Upper lobe of left lung (tissue), 6 donors: ENCODE results near the gene FRYL. TPM values are rescaled to one million over a fixed set of nuclear protein-coding genes. Genes with fewer than 3 reads are reported as not detected.

ENCODE experiments used
- ATAC-seq, 2 donors: fragments of 200-7000 bp; cut with Tn5 transposase; one replicate each; pipeline ENCODE4 v1.9.1; 2022; ENCODE audit warnings: mild to moderate bottlenecking in 2 of 2, moderate library complexity in 2 of 2; ENCODE audit not compliant: low FRiP score in 2 of 2
- DNase-seq, 2 donors: peaks; one replicate each; pipeline ENCODE4 v3.0.0-alpha.2; 2019 to 2020
- H3K27ac ChIP-seq, 4 donors: fragments of 200-600 bp; sonication (generic); one replicate each; pipeline ENCODE4 v1.5.1; 2016 to 2019
- H3K27me3 ChIP-seq, 4 donors: fragments of 200-600 bp; sonication (generic); one replicate each; pipeline ENCODE4 v1.5.1; 2017 to 2019
- H3K36me3 ChIP-seq, 4 donors: fragments of 200-600 bp; sonication (generic); one replicate each; pipeline ENCODE4 v1.5.1; 2016 to 2019
- H3K4me1 ChIP-seq, 4 donors: fragments of 200-600 bp; sonication (generic); one replicate each; pipeline ENCODE4 v1.5.1; 2018 to 2019
- H3K4me3 ChIP-seq, 4 donors: fragments of 200-600 bp; sonication (generic); one replicate each; pipeline ENCODE4 v1.5.1; 2017 to 2019; ENCODE audit warnings: mild to moderate bottlenecking in 2 of 4, moderate library complexity in 1 of 4
- H3K9me3 ChIP-seq, 4 donors: fragments of 200-600 bp; sonication (generic); one replicate each; pipeline ENCODE4 v1.5.1; 2018 to 2019
- CTCF ChIP-seq, 6 experiments: fragments of 450-650 bp in 4 of 6; fragments of 200-600 bp in 2 of 6; sonication (generic) in 2 of 6; IDR thresholded peaks; one replicate each; pipeline ENCODE4 v1.5.1; 2016 to 2019; ENCODE audit warnings: antibody characterized with exemption in 6 of 6
- EP300 ChIP-seq, 4 donors: sonication (generic); formaldehyde crosslinking; IDR thresholded peaks; one replicate each; pipeline ENCODE4 v1.5.1; 2017; ENCODE audit warnings: antibody characterized with exemption in 4 of 4, control low read depth in 2 of 4
- POLR2A ChIP-seq, 4 donors: fragments of 450-650 bp; IDR thresholded peaks; one replicate each; pipeline ENCODE4 v1.5.1; 2016 to 2017; ENCODE audit warnings: antibody characterized with exemption in 4 of 4, mild to moderate bottlenecking in 2 of 4
- POLR2AphosphoS5 ChIP-seq, 2 donors: sonication (generic); formaldehyde crosslinking; IDR thresholded peaks; one replicate each; pipeline ENCODE4 v1.5.1; 2017; ENCODE audit warnings: antibody characterized with exemption in 2 of 2
- WGBS, 2 donors: methylation state at CpG; one replicate each; pipeline ENCODE4 v1.1.5; 2017 to 2018; 5-methylcytosine and 5-hydroxymethylcytosine counted together
- total RNA-seq, 6 donors: library from RNA; depleted of rRNA in 4 of 6; stranded (reverse); fragments of >200 nt in 4 of 6; gene quantifications; one replicate each; pipeline versions ENCODE4 v1.1.0 to v1.2.1, GENCODE V29; 2016 to 2021
- donor health status: DM: no; HTN: no; CAD: no; lungs with moderate emphysema.
- donor health status: DM: no; HTN: yes; CAD: no; lungs with severe emphysema.

FRYL gene
- total RNA-seq, 6 donors from 2014 or later, result 48.6 to 96.9 (median 69.2) TPM

- no peak for TF ChIP-seq CTCF (IDR thresholded peaks at IDR 0.05)
- no peak for TF ChIP-seq POLR2A (IDR thresholded peaks at IDR 0.05)
- TF ChIP-seq EP300 (IDR thresholded peaks at IDR 0.05), result no peak
- no peak for TF ChIP-seq POLR2AphosphoS5 (IDR thresholded peaks at IDR 0.05)
- WGBS, 2 donors, result 97 to 100% methylated on average over 1 of the region's 1 CpG
- H3K9me3 ChIP-seq, result no peaks in the 10 kb centered on the region
- no peaks in the 10 kb centered on the region for H3K27me3 ChIP-seq
- H3K27ac ChIP-seq, result no peak overlapping the region
- ATAC-seq, result no peak
- no peaks in the 10 kb centered on the region for H3K36me3 ChIP-seq
- H3K4me3 ChIP-seq, result no peak overlapping the region
- DNase-seq, result no peak
- peaks cover 9 to 25% (median 11%) of the 10 kb centered on the region in 4 donors for H3K4me1 ChIP-seq
Observed at GRCh38 chr4:48670587-48670986, 109.5 kb downstream of the FRYL start.

GRCh38 chr4:48669086-48669485 lies 111.0 kb downstream of the FRYL start:
- no peaks in the 10 kb centered on the region for H3K27me3 ChIP-seq
- H3K4me3 ChIP-seq, result no peak overlapping the region
- DNase-seq (no peak), ATAC-seq (no peak)
- 96 to 98% methylated on average over 3 of the region's 3 CpGs for WGBS, 2 donors
- no peaks in the 10 kb centered on the region for H3K36me3 ChIP-seq
- TF ChIP-seq POLR2A (IDR thresholded peaks at IDR 0.05), result no peak
- no peak for TF ChIP-seq POLR2AphosphoS5 (IDR thresholded peaks at IDR 0.05)
- no peak for TF ChIP-seq CTCF (IDR thresholded peaks at IDR 0.05)
- TF ChIP-seq EP300 (IDR thresholded peaks at IDR 0.05), result no peak
- peaks cover 10 to 31% (median 18%) of the 10 kb centered on the region in 4 donors for H3K4me1 ChIP-seq
- no peaks in the 10 kb centered on the region for H3K9me3 ChIP-seq
- peak overlapping the region in 1 of 4 donors; percentile 32 for H3K27ac ChIP-seq

GRCh38 chr4:48668254-48669017 lies 111.6 kb downstream of the FRYL start:
- H3K36me3 ChIP-seq, result no peaks in the 10 kb centered on the region
- DNase-seq, result no peak
- no peak for ATAC-seq
- H3K27ac ChIP-seq, result peak overlapping the region in 2 of 4 donors; percentile 1 to 32
- TF ChIP-seq CTCF (IDR thresholded peaks at IDR 0.05), result no peak
- TF ChIP-seq POLR2A (IDR thresholded peaks at IDR 0.05), result no peak
- no peak for TF ChIP-seq POLR2AphosphoS5 (IDR thresholded peaks at IDR 0.05)
- no peak for TF ChIP-seq EP300 (IDR thresholded peaks at IDR 0.05)
- no peak overlapping the region for H3K4me3 ChIP-seq
- H3K27me3 ChIP-seq, result no peaks in the 10 kb centered on the region
- H3K9me3 ChIP-seq, result no peaks in the 10 kb centered on the region
- WGBS, 2 donors, result 78 to 79% methylated on average over 4 of the region's 4 CpGs
- peaks cover 10 to 31% (median 18%) of the 10 kb centered on the region in 4 donors for H3K4me1 ChIP-seq

- DNase-seq (no peak), ATAC-seq (no peak)
- Histone ChIP-seq H3K36me3 (no peaks in the 10 kb centered on the region), H3K27me3 (no peaks in the 10 kb centered on the region), H3K9me3 (peaks cover 0 to 4% (median 1%) of the 10 kb centered on the region in 4 donors), H3K27ac (peak overlapping the region in 1 of 4 donors; percentile 32), H3K4me3 (no peak overlapping the region), H3K4me1 (peaks cover 7 to 31% (median 18%) of the 10 kb centered on the region in 4 donors)
- TF ChIP-seq POLR2A (IDR thresholded peaks at IDR 0.05) (no peak), EP300 (IDR thresholded peaks at IDR 0.05) (no peak), CTCF (IDR thresholded peaks at IDR 0.05) (no peak), POLR2AphosphoS5 (IDR thresholded peaks at IDR 0.05) (no peak)
- 54 to 57% methylated on average over 2 of the region's 2 CpGs for WGBS, 2 donors
Observed at GRCh38 chr4:48667148-48667547, 112.9 kb downstream of the FRYL start.
